Neutrophil (primary cell): Measurements from ENCODE around the gene ENG.

Experiments used
- H3K27ac ChIP-seq: fragments of 200-600 bp; sonication (generic); 2 replicates; pipeline ENCODE4 v1.5.1; 2016; ENCODE audit warnings: mild to moderate bottlenecking, moderate library complexity
- H3K27me3 ChIP-seq: fragments of 200-600 bp; sonication (generic); 2 replicates; pipeline ENCODE4 v1.6.0; 2016; ENCODE audit warnings: mild to moderate bottlenecking
- H3K36me3 ChIP-seq: fragments of 200-600 bp; sonication (generic); 2 replicates; pipeline ENCODE4 v1.5.1; 2017
- H3K4me1 ChIP-seq, 2 experiments: fragments of 200-600 bp in 1 of 2; sonication (generic) in 1 of 2; 1 replicate in 1 of 2; 2 replicates in 1 of 2; pipeline versions ENCODE4 v1.5.1 to v1.6.1; 2013 to 2016; ENCODE audit warnings: low read depth in 1 of 2, low read length in 1 of 2, mild to moderate bottlenecking in 1 of 2, moderate library complexity in 1 of 2; ENCODE audit not compliant: control insufficient read depth in 1 of 2, insufficient read depth in 1 of 2
- H3K4me3 ChIP-seq, 2 experiments: fragments of 200-600 bp in 1 of 2; sonication (generic) in 1 of 2; 1 replicate in 1 of 2; 2 replicates in 1 of 2; pipeline ENCODE4 v1.5.1; 2013 to 2016; ENCODE audit warnings: low read depth in 1 of 2, low read length in 1 of 2, mild to moderate bottlenecking in 1 of 2, moderate library complexity in 1 of 2
- H3K9me3 ChIP-seq: fragments of 200-600 bp; sonication (generic); 2 replicates; pipeline ENCODE4 v1.5.1; 2016
- TF ChIP-seq, protein P1 (sequence below): fragments of 200-600 bp; sonication (generic); IDR thresholded peaks from 2 replicates; pipeline ENCODE4 v1.5.1; 2016; ENCODE audit warnings: antibody characterized with exemption

The ENG gene

DNA sequence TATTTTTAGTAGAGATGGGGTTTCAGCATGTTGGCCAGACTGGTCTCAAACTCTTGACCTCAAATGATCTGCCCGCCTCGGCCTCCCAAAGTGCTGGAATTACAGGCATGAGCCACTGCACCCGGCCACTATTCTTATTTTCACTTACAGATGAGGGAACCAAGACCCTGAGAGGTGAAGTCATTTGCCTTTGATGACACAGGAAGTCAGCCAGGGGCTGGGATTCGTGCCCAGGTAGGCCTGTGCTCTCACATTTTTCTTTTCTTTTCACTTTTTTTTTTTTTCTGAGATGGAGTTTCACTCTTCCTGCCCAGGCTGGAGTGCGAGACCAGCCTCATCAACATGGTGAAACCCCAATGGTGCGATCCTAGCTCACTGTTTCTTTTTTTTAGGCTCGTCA lies 22.2 kb downstream of the ENG start:
- TF ChIP-seq, protein P1, sequence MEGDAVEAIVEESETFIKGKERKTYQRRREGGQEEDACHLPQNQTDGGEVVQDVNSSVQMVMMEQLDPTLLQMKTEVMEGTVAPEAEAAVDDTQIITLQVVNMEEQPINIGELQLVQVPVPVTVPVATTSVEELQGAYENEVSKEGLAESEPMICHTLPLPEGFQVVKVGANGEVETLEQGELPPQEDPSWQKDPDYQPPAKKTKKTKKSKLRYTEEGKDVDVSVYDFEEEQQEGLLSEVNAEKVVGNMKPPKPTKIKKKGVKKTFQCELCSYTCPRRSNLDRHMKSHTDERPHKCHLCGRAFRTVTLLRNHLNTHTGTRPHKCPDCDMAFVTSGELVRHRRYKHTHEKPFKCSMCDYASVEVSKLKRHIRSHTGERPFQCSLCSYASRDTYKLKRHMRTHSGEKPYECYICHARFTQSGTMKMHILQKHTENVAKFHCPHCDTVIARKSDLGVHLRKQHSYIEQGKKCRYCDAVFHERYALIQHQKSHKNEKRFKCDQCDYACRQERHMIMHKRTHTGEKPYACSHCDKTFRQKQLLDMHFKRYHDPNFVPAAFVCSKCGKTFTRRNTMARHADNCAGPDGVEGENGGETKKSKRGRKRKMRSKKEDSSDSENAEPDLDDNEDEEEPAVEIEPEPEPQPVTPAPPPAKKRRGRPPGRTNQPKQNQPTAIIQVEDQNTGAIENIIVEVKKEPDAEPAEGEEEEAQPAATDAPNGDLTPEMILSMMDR: no peak
- Histone ChIP-seq H3K27me3 (peaks cover 6% of the 10 kb centered on the region), H3K9me3 (no peaks in the 10 kb centered on the region), H3K4me3 (no peak overlapping the region), H3K36me3 (no peaks in the 10 kb centered on the region), H3K27ac (no peak overlapping the region), H3K4me1 (peaks cover 7 to 17% of the 10 kb centered on the region in 2 experiments)

DNA sequence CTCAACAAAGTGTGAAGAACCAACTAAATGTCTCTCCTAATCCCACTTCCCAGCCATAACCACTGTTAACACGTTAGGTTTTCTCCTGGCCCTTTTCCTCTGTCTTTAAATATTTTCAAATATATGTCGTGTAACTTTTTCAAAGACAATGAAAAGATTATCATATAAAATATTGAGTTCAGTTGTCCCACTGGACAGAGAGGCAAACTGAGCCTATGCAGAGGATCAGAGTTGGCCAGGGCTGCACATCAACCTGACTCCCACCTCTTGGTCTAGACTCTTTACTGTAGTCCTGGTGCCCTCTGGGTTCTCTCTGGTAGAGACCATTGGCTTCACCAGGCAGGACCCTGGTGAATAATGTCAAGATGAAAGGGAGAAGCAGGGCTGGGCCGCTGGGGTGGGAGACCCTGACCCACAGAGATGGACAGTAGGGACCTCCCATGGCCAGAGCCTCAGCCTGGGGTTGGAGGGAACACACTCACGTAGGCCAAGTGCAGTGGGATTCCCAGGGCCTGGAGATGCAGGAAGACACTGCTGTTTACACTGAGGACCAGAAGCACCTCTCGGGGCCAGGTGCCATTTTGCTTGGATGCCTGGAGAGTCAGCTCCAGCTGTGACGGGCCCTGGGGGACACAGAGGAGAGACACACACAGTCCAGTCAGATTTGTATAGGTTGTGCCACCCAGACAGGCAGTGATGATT lies 25.1 kb downstream of the ENG start:
- TF ChIP-seq, protein P1: no peak
- peaks cover 0 to 6% of the 10 kb centered on the region in 2 experiments for H3K4me1 ChIP-seq
- H3K36me3 ChIP-seq: no peaks in the 10 kb centered on the region
- no peak overlapping the region for H3K27ac ChIP-seq
- no peaks in the 10 kb centered on the region for H3K27me3 ChIP-seq
- H3K9me3 ChIP-seq: no peaks in the 10 kb centered on the region
- no peak overlapping the region for H3K4me3 ChIP-seq

DNA sequence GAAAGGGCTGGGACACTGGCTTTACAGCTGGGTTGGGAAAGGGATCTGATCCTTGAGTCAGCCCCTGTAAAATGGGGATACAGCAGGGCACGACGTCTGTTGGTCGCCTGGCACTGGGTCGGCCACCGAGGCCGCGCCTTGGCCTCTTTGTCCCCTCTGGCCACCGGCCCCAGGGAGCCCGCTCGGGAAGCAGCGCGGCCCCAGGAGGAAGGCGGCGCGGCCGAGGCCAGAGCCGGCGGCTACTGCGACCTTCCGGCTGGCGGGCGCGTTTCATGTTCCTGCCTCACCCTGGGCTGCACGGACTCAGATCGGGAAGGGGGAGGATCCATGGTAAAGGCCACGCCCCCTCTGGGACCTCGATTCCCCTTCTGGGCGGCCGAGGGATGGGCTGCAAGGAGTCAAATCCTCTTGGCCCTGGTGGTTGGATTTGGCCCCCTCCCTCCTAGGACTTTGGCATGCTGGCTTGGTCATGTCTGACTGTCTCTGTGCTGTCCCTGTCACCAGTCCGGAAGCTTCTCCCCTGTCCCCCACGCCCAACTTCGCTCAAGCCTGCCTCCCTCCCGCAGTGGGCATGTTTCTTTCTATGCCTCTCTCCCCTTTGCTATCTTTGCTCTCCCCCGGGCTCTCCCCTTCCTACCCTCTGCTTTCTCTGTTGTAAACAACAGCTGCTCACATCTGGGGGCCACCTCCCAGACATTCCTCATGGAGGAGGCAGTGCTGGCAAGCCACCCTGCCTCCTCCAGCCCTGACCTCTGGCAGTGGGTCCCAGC lies 26.0 kb downstream of the ENG start:
- H3K4me1 ChIP-seq: peaks cover 0 to 6% of the 10 kb centered on the region in 2 experiments
- no peaks in the 10 kb centered on the region for H3K27me3 ChIP-seq
- H3K36me3 ChIP-seq: no peaks in the 10 kb centered on the region
- peak overlapping the region in 1 of 2 experiments; percentile 30 for H3K4me3 ChIP-seq
- H3K9me3 ChIP-seq: no peaks in the 10 kb centered on the region
- TF ChIP-seq, protein P1: no peak
- H3K27ac ChIP-seq: no peak overlapping the region

DNA sequence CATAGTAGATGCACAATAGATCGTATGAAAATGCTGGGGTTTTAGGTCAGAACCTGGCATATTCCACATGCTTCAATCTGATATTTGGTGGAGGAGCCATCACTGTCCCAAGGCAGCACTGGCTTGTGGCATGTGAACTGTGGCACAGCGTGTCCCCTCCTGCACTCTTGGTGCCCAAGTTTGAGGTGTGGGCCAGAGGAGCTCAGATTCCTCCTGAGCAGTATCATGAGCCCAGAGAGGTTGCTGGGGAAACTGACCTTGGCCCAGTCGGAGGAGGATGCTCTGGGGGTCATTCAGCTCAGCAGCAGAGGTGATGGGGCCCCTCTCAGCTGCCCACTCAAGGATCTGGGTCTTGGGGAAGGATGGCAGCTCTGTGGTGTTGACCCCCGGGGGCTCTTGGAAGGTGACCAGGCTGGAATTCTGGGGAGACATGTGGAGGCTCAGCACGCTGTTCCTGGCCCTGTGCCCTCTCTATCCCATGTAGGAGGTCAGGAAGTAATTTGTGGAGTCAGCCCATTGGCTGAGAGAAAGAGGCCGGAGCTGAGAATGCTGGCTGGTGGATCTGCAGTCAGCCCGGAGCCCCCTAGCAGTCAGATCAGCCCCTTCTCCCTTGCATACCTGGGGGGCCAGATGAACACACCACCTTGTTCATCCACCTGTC lies 28.1 kb downstream of the ENG start:
- no peaks in the 10 kb centered on the region for H3K9me3 ChIP-seq
- peaks cover 0 to 6% of the 10 kb centered on the region in 2 experiments for H3K4me1 ChIP-seq
- TF ChIP-seq, protein P1: no peak
- H3K27ac ChIP-seq: no peak overlapping the region
- H3K36me3 ChIP-seq: no peaks in the 10 kb centered on the region
- no peaks in the 10 kb centered on the region for H3K27me3 ChIP-seq
- H3K4me3 ChIP-seq: no peak overlapping the region

DNA sequence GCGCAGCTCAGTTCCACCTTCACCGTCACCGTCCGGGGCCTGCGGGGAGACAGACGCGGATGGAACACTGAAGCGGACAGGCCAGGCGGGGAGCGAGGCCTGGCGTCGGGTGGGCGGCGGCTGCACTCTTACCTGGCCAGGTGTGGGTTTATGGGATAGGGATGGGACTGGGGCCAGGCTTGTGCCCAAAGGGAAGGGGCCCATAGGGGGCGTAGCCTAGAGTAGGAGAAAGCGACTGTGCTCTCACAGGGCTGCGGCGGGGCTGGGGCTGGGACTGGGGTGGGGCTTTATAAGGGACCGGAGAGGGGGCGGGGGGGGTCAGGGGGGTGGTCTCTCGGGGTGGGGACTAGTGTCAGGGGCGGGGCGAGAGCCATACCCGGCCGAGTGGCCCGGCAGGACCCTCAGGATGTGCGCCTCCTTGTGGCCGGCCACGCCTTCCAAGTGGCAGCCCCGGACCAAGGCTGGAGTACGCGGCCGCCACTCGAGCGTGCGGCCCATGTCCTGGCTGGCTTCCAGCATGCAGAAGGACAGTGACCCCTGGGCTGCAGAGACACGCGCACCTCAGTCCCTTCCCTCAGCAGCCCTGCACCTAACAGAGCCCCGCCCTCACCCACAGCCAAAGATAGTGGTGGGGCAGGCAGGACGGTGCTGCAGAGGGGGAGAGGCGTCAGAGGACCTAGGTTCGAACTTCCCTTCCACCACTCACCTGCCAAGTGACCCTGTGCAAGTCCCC lies 29.0 kb downstream of the ENG start:
- Histone ChIP-seq H3K4me1 (peaks cover 0 to 6% of the 10 kb centered on the region in 2 experiments), H3K36me3 (no peaks in the 10 kb centered on the region), H3K27me3 (no peaks in the 10 kb centered on the region), H3K4me3 (no peak overlapping the region), H3K9me3 (no peaks in the 10 kb centered on the region), H3K27ac (no peak overlapping the region)
- TF ChIP-seq, protein P1: no peak
